Posterior cingulate gyrus (tissue), 11 donors: ENCODE results near the gene EPHA1.
A peak's percentile ranks its signal among the peaks of the same experiment; 100 is the strongest.

ENCODE experiments used
- DNase-seq, 10 donors: peaks; one replicate each; pipeline versions ENCODE4 v3.0.0 to v3.0.0-alpha.2; 2020 to 2021; ENCODE audit warnings: mixed read lengths in 3 of 10
- intact Hi-C: fragments of 100-400 bp; cut with DNase I; formaldehyde crosslinking; loops from one replicate; pipeline ENCODE4 v1.15.1; 2023

The EPHA1 gene

DNA sequence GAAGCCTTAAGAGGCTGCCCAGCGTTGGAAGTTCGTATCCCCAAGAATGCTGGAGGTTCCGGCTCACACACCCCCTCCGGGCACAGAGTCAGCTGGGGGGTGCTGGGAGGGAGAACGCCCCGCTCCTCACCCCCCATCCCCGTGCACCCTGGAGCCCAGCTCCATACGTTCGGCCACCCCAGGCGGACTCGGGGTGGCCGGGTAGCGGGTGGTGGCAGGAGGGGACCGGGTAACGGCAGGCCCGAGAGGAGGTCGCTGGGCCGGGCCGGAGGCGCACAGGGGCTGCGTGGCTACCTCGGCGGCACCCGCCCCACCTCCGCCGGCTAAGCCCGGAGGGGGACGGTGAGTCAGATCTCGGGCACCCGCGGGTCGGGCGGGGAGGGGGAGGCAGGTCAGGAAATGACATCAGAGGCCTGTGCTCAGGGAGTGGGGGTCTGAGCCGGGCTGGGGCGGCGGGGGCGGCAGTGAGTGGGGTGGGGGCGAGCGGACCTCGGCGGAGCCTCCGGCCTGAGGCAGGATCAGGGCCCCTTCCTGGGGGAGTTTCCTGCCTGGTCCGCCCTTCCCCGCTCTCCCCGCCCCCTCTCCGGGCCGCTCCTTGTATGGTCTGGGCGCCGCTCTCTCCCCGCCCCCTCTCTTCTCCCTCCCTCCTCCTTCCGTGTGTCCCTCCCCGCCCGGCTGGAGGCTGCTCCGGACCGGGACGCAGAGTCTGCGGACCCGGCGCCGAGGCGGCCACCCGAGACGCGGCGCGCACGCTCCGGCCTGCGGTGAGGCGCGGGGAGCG is 27.8 kb downstream of the EPHA1 start, which contains the start of gene ZYX:
TSS of gene ZYX (plus strand) at position 700 of the 781 bp plus-strand sequence. CDS start 227 bp downstream, outside the sequence.
- intact Hi-C loops = loop anchor here (2.0 kb wide), 1 partner anchor 36 kb away; no protein-coding TSS in a partner anchor
- peak; percentile 76 to 97 (median 82) for DNase-seq

DNA sequence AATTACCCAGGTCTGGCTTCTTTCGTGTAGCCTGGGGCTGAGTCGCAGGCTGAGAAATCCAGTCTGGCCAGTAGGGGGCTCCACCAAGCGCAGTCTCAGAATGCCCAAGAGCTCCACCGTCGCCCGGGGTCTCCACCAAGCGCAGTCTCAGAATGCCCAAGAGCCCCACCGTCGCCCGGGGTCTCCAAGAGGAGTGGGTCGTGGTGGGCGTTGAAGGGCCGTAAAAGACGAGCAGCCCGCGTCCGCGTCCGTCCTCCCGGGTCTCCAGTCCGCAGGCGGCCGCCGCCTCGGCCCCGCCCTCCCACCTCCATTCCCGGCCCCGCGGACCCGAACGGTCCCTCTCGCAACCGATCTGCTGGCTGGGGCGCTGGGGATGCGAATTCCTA is 28.4 kb downstream of the EPHA1 start:
- peak; percentile 74 to 97 (median 86) for DNase-seq
- intact Hi-C loops = loop anchor here (2.0 kb wide), 1 partner anchor 37 kb away; no protein-coding TSS in a partner anchor

DNA sequence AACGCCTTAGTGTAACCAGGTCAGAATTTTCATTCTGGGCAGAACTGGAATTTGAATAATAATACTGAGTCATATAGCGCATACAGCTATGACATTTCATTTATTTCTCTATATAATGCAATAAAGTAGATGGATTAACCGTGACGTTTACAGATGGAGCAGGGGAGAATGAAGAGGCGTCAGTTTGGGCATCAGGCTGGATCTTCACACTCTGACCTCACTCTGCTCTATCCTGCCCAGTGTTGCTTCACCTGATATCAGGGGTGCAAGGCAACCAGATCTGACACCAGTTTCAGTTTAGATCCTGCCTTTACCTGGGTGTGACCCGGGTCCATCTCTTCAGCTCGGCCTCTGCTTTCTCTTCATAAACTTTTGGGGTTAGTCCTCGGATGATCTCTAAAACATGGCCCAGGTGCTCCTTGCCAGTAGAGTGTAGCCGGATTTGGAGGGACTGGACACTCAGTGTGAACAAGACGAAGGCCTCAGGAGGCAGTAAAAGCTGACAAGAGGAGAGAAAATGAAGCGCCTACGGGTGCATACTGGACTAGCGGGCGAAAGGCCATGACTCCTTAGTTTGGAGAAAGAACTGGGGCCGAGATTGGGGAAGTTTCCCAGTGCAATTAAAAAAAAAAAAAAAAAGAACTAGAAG is 28.9 kb downstream of the EPHA1 start:
- intact Hi-C loops = loop anchor here (2.0 kb wide), 2 partner anchors 37 to 91 kb away; partner anchors contain the start of gene CASP2
- no peak for DNase-seq

DNA sequence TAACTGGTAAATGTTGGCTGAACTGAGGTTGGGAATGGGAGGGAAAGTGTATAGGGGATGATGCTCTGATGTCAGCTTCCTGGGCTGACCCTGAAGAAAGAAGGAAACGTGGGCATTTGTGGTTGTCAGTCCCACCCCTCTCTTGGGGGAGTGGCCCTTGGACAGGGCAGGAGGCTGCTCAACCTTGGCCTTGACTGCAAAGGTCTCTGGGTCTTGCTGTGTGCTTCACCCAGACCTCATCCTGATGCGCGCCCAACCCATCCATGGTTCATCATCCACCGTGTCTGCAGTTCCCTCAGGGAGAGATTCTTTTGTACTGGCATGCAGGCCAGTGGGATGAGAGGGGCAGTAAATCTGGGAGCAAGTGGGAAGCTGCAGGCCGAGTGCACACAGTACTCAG is 32.3 kb downstream of the EPHA1 start:
- intact Hi-C loops = no loop called here
- DNase-seq = peak in 3 of 10 donors; percentile 7 to 78 (median 68)

DNA sequence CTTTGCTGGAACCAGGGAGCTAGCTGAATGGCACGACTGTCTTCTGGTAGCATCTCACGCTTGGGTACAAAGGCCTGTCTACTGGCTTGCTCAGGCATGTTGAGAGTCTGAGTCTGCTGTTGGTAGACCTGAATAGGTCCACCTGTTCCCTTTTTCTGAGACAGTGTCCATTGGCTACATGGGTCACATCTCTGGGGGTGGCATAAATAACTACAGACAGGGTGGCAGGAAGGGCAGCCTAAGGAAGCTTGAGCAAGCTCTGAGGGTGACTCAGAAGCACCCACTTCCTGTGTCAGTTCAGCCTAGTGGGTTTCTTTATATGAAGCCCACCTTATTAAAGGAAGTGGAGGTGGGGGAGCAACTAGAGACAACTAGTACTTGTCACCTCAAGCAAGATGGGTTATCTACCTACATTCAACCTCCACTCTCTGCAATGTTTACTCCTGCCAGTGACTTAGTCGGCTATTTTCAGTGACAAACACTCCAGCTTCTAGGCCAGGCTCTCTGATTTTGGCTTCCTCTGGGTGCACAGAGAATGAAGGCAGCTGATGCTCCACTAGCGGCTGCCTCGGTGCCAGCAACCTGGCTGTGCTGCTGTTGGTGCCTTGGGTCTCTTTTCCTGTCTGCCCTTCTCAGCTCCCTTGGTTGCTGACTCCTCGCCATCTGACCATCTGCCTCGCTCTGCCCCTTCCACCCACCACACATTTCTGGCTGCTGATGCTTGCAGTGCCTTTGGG is 33.2 kb downstream of the EPHA1 start:
- DNase-seq = peak in 5 of 10 donors; percentile 58 to 90 (median 83)
- intact Hi-C loops = no loop called here

DNA sequence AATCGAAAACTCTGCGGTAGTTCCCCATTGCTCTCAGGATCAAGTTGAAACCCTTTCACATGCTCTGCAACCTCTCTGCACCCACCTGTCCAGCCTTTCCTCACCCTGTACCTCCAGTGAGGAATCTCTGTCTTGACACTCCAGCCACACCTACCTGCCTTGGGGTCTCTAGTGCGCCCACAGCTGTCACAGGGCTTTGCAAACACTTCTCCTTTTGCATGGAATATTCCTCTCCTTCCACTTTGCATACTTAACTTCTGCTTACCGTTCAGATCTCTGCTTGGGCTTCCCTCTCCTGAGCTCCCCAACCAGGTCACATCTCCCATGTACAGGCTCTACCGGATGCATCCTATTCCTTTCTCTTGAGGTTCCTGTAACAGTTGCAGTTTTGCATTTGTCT is 34.1 kb downstream of the EPHA1 start:
- intact Hi-C loops = no loop called here
- peak in 2 of 10 donors; percentile 11 to 46 for DNase-seq

DNA sequence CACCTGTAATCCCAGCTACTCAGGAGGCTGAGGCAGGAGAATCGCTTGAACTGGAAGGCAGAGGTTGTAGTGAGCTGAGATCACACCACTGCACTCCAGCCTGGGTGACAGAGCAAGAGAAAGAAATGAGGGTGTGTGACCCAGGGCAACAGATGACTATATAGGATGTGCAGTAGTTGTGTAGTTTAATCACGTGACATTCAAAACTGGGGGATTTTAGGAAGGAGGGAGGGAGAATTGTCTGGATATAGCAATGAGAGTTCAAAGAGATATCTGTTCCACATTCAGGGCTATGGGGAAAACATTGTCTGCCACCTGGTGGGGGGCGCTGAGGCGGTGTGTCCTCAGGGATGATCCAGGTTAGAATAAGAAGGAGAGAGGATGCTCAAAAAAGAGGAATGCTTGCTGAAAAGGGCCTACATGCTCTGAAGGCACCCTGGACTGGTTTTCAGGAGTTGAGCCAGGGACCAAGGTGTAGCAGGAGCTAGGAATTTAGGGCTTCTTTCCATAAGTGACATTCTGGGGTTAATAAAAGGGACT is 35.3 kb downstream of the EPHA1 start:
- intact Hi-C loops = no loop called here

DNA sequence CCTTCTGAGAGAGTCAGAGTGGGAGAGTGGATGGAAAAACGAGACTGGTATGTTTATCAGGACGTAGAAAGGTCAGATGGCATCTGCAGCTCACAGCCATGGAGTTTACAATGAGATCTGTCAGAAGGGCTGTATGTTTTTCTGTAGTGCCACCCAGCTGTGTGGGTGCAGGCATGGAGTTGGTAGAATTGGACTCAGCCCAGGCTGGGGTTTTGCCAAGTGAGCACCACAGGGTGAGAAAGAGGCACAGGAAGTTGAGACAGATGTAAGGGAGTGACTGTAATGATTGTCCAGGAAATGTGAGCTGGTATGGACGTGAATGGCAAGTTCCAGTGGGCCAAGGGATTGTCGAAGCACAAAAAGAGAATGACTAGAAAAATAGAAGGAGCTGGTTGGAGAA is 36.6 kb downstream of the EPHA1 start:
- intact Hi-C loops = no loop called here
- DNase-seq = peak in 9 of 10 donors; percentile 72 to 97 (median 86)

More for the DNA sequence above, 35.3 kb downstream of the EPHA1 start:
- DNase-seq = peak in 2 of 10 donors; percentile 29 to 80

DNA sequence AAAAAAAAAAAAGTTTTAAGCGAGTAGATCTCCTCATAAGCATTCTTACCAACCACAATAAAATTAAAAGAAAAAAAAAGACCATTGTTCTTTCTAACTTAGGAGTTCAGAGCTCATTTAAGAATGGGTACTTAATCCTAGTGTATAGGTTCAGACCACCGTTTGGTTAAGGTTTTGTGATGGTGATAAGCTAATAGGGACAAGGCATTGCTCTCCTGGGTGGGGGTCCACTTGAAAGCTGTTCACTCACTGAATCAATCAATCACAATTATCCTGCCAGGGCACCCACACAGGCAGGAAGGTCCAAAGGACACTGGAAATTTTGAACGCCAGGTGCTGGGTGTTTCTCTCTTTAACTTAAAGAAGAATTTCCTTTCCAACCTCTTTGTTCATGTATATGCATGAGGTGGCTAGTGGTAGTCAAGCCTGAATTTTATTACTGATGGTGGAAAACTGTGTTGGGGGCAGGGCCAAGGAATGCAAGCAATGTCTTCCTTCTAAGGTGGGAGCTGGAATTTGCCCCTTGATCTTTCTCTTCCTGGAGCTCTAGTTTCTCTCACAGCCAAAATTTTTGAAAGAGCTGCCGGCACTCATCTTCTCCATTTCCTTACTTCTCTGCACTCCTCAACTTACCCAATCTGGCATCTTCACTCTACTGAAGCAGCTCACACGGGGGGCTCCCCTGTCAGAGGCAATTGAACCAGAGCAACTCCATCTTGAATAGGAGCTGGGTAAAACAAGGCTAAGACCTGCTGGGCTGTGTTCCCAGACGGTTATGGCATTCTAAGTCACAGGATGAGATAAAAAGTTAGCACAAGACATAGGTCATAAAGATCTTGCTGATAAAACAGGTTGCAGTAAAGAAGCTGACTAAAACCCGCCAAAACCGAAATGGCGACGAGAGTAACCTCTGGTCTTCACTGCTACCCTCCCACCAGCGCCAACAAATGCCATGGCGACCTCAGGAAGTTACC is 38.7 kb downstream of the EPHA1 start:
- intact Hi-C loops = no loop called here
- peak in 2 of 10 donors; percentile 30 to 55 for DNase-seq

DNA sequence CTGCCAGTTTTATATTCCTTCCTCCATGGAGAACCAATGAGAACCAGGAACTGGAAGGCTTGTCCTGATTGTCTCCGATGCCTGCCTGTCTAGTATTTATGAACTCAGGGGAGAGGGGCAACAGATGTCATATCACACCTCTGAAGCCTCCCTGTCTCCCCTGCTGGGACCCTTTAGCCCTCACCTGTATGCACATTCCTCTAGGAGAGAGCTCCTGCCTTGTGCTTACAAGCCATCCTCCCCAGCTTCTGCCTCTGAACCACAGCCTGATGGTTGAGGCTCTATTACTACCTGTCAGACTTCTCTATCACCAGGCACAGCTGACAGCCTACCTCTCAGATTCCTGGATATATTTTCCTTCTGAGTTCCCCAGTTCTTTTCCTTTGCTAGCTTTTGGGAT is 40.3 kb downstream of the EPHA1 start:
- intact Hi-C loops = no loop called here
- DNase-seq = peak in 1 of 10 donors; percentile 1

DNA sequence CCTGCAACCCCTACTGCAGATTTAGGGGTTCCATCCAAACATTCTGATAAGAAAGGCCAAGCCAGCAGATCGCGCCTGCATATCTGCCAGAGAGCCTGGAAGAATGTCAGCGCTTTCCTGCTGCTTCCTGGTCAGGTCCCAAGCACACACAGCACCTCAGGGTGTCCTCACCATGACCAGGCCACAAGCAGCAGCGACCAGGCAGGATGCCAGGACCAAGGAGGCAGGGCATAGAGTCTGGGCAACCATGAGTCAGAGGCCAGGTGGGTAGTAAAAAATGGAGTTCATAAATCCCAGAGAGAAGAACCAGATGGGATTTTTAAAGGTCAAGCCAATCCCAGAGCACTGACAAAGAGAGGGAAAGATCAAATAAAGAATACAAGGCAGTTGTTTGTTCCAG is 40.7 kb downstream of the EPHA1 start:
- intact Hi-C loops = no loop called here
- no peak for DNase-seq

DNA sequence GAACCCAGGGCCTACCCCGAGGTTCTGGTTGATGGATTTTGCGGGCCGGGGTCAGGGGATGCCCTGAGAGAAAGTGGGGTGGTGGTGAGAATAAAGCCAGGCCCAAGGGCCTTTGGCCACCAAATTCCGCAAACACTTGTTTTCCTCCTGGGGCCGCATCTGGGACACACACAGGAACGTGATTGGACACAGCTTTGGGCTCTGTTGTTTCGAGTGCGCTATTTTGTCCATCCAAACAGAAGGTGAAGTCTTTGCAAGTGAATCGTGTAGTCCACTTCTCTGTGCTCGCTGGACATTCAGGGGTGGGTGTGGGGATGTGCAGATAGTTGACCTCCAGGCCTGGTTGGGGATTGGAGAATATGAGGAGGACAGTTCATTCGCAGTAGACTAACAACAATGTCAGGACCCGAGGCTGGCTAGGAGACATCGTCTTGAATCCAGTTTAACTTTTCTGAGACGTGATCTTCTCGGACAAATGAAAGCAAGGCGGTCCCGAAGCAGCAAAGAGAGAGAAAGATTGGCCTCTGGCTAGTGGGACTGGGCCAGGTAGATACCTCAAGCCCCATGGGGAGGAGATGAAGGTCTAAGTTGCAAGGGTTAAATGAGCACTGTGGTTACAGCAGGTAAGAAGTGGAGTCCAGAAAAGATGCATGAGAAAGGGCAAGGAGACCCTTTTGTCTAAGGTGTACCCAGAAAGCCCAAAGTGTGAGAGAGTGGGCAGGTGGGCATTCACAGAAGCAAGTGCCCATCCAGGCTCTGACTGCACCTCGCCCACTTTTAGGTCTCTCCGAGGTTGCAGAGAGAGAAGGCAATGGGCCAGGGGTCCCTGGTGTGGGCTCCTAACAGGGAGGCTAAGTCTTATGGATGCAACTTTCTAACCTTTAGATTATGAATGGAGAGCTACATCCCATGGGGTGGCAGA is 45.4 kb downstream of the EPHA1 start:
- no peak for DNase-seq
- intact Hi-C loops = no loop called here

DNA sequence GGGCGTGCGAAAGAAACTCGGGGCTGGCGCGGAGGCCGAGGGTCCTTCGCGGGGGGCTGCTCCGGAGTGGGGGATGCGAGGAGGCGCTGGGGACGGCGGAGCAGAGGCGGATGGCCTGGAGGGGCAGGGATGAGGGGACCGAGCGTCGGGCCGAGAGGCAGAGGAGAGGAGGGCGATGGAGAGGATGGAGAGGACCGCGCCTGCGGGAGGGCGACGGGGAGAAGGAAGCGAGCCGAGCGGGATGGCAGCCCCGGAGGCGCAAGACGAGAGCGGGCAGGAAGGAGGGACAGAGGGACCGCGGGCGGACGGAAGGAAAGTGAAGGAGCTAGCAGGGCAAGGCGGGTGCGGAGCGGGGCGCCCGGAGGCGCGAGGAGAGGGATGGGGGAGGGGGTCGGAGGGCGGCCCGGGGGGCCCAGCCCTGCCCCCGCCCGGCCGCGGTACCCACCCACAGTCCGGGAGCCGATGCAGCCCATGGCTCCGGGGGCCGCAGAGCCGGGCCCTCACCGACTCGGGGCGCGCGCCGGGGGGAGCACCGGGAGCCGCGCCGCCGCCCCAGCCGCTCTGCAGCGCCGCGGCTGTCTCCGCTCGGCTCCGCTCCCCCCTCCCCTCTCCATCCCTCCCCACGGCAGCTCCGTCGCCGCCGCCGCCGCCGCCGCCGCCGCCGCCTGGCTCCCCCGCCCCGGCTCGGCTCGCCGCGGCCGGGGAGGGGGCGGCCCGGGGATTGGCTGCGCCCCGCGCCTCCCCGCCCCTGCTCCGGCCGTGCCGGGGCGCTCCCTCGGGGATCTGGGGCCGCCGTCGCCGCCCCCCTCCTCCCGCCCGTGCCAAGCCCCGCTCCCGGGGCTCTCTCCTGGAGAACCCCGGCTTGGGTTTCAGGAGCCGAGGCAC is 46.3 kb downstream of the EPHA1 start, which contains the start of gene FAM131B:
TSS of gene FAM131B (minus strand) at position 583 of the 885 bp plus-strand sequence. CDS start at position 473, 110 bp downstream.
- intact Hi-C loops = no loop called here
- peak in 6 of 10 donors; percentile 42 to 95 (median 64) for DNase-seq

DNA sequence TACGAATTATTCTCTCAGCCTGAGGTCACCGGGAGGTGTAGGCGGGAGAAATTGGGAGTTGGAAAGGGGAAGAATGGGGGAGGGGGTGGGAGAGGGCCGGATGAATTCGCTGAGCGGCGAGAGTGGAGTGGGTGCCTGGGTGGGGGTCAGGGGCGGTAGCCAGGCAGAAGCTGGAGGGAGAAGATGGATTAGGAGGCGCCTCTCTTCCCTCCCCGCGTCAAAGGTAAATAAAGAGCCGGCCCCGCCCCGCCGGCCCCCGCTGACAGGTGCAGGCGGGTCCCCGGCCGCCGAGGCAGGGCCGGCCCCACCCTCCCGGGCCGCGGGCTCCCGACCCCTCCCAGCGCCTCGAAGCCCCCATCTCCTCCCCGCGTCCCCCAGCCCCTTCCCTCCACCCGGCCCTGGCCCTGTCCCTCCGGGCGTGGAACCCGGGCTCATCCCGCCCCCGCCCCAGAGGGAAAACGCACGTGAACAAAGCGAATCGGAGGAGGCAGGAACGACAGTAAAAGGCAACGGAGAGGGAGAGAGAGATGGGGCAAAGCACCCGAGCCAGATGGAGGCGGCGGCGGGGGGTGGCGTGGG is 47.0 kb downstream of the EPHA1 start:
- peak in 1 of 10 donors; percentile 84 for DNase-seq
- intact Hi-C loops = no loop called here

DNA sequence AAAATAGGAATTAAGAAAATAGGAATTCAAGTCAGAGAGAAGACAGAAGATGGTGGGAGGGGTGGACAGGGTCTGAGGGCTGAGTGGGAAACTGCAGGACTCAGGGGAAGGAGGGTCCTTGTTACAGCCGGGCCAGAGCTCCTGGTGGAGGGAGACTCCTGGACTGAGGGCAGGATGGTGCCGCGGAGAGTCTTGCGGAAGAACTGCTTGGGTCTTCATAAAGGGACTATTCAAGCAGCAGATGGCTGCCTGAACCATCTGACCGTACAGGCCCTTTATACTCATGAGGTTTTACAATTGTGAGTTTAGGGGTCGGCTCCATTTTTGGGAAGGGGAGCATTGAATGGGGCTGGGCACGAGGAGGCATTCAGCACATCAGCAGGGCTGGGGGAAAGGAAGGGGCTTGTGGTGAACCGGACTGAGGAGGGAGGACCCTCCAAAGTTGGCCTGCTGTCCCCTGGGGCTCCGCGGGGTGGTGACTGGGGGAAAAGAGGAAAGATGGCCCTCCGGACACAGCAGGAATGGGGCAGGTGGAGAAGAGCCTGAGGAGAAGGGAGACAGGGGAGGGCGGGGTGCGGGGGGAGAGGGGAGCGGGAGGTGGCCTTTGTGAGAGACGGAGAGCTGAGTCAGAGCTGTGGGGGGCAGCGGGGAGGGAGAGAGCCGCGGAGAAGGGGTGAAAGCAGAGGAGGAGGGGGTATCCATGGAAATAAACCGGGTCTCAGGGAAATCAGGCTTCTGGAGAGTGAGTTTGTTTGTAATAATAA is 47.7 kb downstream of the EPHA1 start:
- DNase-seq = peak in 5 of 10 donors; percentile 40 to 91 (median 52)
- intact Hi-C loops = no loop called here
